Measurements from ENCODE around the gene CFLAR. TPM values are rescaled to one million over a fixed set of nuclear protein-coding genes. Genes with fewer than 3 reads are reported as not detected.

The CFLAR gene
- polyA plus RNA-seq = 4.5 and 4.9 TPM in 2 replicates

GRCh38 chr2:201116115-201116958, at the start of gene CFLAR:
Gene CFLAR, plus strand, starts transcription at chr2:201116164. Its CDS starts 13,702 bp downstream, at chr2:201129866.

DNA sequence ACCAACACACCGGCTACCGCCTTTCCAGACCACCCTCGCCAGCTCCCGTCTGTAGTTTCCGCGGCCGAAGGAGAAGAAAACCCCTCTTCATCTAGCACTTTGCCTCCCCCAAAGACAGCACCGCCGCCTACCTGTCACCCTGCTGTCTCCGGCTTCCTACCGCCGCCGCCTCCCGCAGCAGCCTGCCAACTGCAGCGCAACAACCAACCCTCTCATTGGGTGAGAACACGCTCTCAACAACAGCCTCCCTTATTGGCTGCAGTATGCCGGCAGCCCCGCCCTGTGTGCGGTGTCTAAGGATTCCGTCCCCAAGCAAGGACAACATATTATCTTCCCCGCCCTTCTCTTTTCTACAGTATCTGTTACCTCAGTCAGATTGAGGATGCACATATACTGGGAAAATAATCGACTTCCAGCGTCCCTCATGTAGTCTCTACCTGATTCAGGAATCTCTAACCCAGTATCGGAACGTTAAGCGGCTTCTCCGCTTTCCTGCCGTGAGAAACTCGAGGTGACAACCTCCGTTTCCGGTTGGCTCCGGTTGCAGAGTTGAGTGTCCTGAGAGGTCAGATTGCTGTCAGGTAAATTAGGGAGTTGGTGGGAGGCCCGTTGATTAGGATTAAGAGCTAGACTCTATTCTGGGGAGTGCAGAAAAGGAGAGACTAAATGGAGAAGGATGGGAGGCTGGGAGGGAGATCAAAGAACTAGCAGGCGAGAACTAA, 44.3 kb upstream of the CFLAR start, which contains the start of the genes HYCC2 and NDUFB3:
Gene HYCC2, minus strand, starts transcription at position 193 of the 722 bp plus-strand sequence. CDS start 47,662 bp downstream, outside the sequence.
Gene NDUFB3, plus strand, starts transcription at position 523 of the 722 bp plus-strand sequence. CDS start 6,882 bp downstream, outside the sequence.

DNA sequence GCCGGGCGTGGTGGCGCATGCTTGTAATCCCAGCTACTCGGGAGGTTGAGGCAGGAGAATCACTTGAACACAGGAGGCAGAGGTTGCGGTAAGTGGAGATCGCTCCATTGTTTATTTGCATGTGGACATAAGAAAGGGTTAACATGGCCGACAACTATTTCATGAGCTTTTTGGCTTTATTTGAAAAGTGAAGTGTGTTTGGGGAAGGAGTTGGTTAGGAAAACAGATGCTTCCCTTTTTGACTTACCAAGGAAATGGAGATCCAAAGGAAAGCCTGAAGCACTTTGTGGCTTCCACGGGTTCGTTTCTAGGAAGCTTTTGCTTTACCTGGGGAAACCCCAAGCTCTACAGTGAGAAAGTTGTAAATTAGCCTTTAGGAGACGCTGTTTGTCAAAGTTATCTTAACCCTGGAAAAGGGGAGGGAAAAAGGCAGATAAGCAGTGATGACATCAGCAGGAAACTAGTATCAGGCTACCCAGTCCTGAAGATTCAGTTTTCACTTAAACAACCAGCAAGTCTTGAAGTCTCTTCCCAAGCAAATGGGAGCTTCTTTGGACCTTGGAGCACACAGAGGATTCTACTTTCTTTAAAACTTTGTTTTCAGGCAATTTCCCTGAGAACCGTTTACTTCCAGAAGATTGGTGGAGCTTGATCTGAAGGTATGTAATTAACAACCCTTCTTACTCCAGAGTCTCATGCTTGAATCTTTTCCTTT, 66.8 kb downstream of the CFLAR start, which contains the start of gene CASP10:
Gene CASP10, plus strand, starts transcription at position 492 of the 715 bp plus-strand sequence. CDS start 2,637 bp downstream, outside the sequence.

Other genes with a start within 250 kb of the CFLAR start
- 58.3 and 86.7 TPM in 2 replicates for gene PPIL3, start 227.1 kb upstream of the CFLAR start, polyA plus RNA-seq
- 51.2 and 55.8 TPM in 2 replicates for gene NIF3L1, start 226.8 kb upstream of the CFLAR start, polyA plus RNA-seq
- 4.7 and 6.4 TPM in 2 replicates for gene ORC2, start 152.5 kb upstream of the CFLAR start, polyA plus RNA-seq
- 15.2 and 19.8 TPM in 2 replicates for gene HYCC2, start 44.5 kb upstream of the CFLAR start, polyA plus RNA-seq
- 1,448 and 1,695 TPM in 2 replicates for gene NDUFB3, start 44.2 kb upstream of the CFLAR start, polyA plus RNA-seq
- gene CASP10, start 67.0 kb downstream of the CFLAR start, polyA plus RNA-seq = 0.20 TPM in 1 of 2 replicates, not detected in the other
- 0.67 TPM in 1 of 2 replicates, not detected in the other for gene CASP8, start 144.4 kb downstream of the CFLAR start, polyA plus RNA-seq
- 0.88 and 1.1 TPM in 2 replicates for gene FLACC1, start 241.2 kb downstream of the CFLAR start, polyA plus RNA-seq

Data from Purkinje cell (primary cell).